Left lung (tissue), 10 donors: ENCODE data around the gene RBMS3. TPM values are rescaled to one million over a fixed set of nuclear protein-coding genes. Genes with fewer than 3 reads are reported as not detected.
"Not testable (repeated sequence)": the region's sequence is repeated elsewhere in the genome, so short reads cannot be mapped to it uniquely, and the experiment has no call there.

Experiments
- ATAC-seq: fragments of 200-7000 bp; cut with Tn5 transposase; one replicate; pipeline ENCODE4 v1.9.1; 2020; ENCODE audit warnings: moderate library complexity
- DNase-seq, 4 donors: peaks; one replicate each; pipeline ENCODE4 v3.0.0-alpha.2; 2013 to 2020
- H3K27ac ChIP-seq, 2 donors: fragments of 200-600 bp; sonication (generic) in 1 of 2; one replicate each; pipeline versions ENCODE4 v1.5.0 to v1.8.0; 2020 to 2021
- H3K27me3 ChIP-seq, 2 donors: fragments of 200-600 bp; sonication (generic) in 1 of 2; one replicate each; pipeline versions ENCODE4 v1.5.0 to v1.8.0; 2020 to 2021
- H3K36me3 ChIP-seq, 2 donors: fragments of 200-600 bp; sonication (generic) in 1 of 2; one replicate each; pipeline versions ENCODE4 v1.5.0 to v1.8.0; 2020 to 2021
- H3K4me1 ChIP-seq, 2 donors: fragments of 200-600 bp; one replicate each; pipeline ENCODE4 v1.8.0; 2021
- H3K4me3 ChIP-seq, 2 donors: fragments of 200-600 bp; sonication (generic) in 1 of 2; one replicate each; pipeline versions ENCODE4 v1.5.0 to v1.8.0; 2020 to 2021; ENCODE audit warnings: mild to moderate bottlenecking in 1 of 2
- H3K9me3 ChIP-seq, 2 donors: fragments of 200-600 bp; sonication (generic) in 1 of 2; one replicate each; pipeline versions ENCODE4 v1.5.0 to v1.8.0; 2020 to 2021
- intact Hi-C, 2 donors: fragments of 100-400 bp; cut with DNase I; formaldehyde crosslinking; loops; one replicate each; pipeline versions ENCODE4 v1.11.2 to v1.14.2; 2022
- polyA plus RNA-seq, 6 donors: library from polyadenylated mRNA; unstranded; fragments of 120-200 nt; gene quantifications; one replicate each; pipeline ENCODE4 v1.2.1, GENCODE V29; 2013; ENCODE audit not compliant: insufficient read length in 6 of 6
- total RNA-seq, 2 donors: library from RNA; stranded (reverse); fragmentation: NEBNext Ultra II Directional; extraction: Animal tissue kit (Norgen Biotek cat#: 25700); gene quantifications; one replicate each; pipeline ENCODE4 v1.2.1, GENCODE V29; 2021
- TF ChIP-seq, protein P1 (sequence below), 2 donors: fragments of 200-600 bp; sonication (generic) in 1 of 2; IDR thresholded peaks; one replicate each; pipeline versions ENCODE4 v1.5.0 to v1.8.0; 2021; ENCODE audit warnings: antibody characterized with exemption in 2 of 2
- donor health status: DM: no; HTN: yes; CAD: no.
- donor health status: DM: no; HTN: no; CAD: no.

The RBMS3 gene
- total and polyA plus RNA-seq, 8 donors = 27.1 to 51.6 (median 37.6) TPM

GRCh38 chr3:29348316-29348715 lies 67.4 kb downstream of the RBMS3 start:
- TF ChIP-seq, protein P1, sequence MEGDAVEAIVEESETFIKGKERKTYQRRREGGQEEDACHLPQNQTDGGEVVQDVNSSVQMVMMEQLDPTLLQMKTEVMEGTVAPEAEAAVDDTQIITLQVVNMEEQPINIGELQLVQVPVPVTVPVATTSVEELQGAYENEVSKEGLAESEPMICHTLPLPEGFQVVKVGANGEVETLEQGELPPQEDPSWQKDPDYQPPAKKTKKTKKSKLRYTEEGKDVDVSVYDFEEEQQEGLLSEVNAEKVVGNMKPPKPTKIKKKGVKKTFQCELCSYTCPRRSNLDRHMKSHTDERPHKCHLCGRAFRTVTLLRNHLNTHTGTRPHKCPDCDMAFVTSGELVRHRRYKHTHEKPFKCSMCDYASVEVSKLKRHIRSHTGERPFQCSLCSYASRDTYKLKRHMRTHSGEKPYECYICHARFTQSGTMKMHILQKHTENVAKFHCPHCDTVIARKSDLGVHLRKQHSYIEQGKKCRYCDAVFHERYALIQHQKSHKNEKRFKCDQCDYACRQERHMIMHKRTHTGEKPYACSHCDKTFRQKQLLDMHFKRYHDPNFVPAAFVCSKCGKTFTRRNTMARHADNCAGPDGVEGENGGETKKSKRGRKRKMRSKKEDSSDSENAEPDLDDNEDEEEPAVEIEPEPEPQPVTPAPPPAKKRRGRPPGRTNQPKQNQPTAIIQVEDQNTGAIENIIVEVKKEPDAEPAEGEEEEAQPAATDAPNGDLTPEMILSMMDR (IDR thresholded peaks at IDR 0.05) = no peak
- no peak overlapping the region for H3K27ac ChIP-seq
- H3K27me3 ChIP-seq = no peaks in the 10 kb centered on the region
- no peaks in the 10 kb centered on the region for H3K4me1 ChIP-seq
- no peak for ATAC-seq
- no peak overlapping the region for H3K4me3 ChIP-seq
- H3K9me3 ChIP-seq = no peaks in the 10 kb centered on the region
- DNase-seq = no peak
- H3K36me3 ChIP-seq = no peaks in the 10 kb centered on the region
- intact Hi-C loops = no loop called here

DNA sequence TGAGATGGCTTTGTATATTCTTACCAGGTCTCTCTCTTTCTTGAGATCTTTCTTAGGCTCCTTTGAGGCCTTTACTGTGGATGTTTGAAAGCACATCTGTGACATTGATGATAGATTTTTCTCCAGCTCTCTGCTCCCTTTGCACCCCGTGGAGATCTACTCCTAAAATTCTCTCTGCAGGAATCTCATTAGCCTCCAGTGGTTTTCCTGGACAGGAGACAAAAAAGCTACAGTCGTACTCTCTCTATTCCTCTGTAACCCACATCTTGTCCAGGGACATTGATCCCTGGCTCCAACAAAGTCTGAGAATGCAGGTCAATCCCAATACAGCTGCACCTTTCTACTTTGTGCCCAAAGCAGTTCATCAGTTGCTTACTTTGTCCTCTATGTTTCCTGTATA lies 68.2 kb downstream of the RBMS3 start:
- intact Hi-C loops = no loop called here
- DNase-seq = no peak
- Histone ChIP-seq H3K4me1 (no peaks in the 10 kb centered on the region), H3K36me3 (no peaks in the 10 kb centered on the region), H3K9me3 (no peaks in the 10 kb centered on the region), H3K4me3 (no peak overlapping the region), H3K27ac (no peak overlapping the region), H3K27me3 (no peaks in the 10 kb centered on the region)
- no peak for ATAC-seq
- TF ChIP-seq, protein P1 (IDR thresholded peaks at IDR 0.05) = no peak

DNA sequence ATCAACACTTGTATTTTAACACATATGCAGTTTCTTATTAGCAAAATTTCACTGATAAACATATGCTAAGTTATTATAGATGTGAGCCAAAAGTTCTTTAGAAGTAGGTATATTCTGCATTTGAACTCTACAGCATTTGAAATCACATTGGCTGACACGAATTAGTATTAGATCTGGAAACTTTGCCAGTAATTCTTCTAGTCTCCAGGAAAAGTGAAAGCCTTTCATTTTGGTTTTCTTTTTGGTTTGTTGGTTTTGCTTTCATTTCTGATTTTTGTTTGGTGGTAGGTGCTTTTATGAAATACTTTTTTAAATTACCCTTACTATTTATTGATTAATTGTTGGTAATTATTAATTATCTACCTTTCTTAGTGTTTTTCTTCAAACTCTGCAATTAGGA lies 72.9 kb downstream of the RBMS3 start:
- peak overlapping the region in 1 of 2 donors; percentile 2 for H3K27ac ChIP-seq
- intact Hi-C loops = no loop called here
- H3K27me3 ChIP-seq = no peaks in the 10 kb centered on the region
- H3K4me1 ChIP-seq = no peaks in the 10 kb centered on the region
- TF ChIP-seq, protein P1 (IDR thresholded peaks at IDR 0.05) = no peak
- DNase-seq (no peak), ATAC-seq (no peak)
- no peak overlapping the region for H3K4me3 ChIP-seq
- no peaks in the 10 kb centered on the region for H3K9me3 ChIP-seq
- no peaks in the 10 kb centered on the region for H3K36me3 ChIP-seq

DNA sequence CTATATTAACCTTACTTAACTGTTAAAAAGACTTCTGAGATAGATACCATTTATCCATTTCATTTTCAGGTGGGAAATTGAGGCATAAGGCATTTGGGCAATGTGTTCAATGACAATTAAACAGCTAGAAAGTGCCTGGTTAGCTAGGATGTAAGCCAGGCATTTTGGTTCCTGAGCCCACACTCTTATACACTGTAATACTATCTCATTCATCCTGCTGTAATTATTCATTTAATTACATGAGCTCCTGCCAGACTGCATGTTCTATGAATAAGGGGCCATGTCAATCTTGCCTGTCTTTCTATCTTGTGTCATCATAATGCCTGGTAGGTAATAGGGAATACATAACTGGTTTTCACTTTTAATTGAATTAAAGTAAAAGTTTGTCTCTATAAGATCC lies 74.0 kb downstream of the RBMS3 start:
- no peaks in the 10 kb centered on the region for H3K4me1 ChIP-seq
- ATAC-seq (no peak), DNase-seq (no peak)
- H3K36me3 ChIP-seq = no peaks in the 10 kb centered on the region
- no peak overlapping the region for H3K4me3 ChIP-seq
- H3K27ac ChIP-seq = no peak overlapping the region
- TF ChIP-seq, protein P1 (IDR thresholded peaks at IDR 0.05) = no peak
- no peaks in the 10 kb centered on the region for H3K9me3 ChIP-seq
- intact Hi-C loops = no loop called here
- H3K27me3 ChIP-seq = no peaks in the 10 kb centered on the region

DNA sequence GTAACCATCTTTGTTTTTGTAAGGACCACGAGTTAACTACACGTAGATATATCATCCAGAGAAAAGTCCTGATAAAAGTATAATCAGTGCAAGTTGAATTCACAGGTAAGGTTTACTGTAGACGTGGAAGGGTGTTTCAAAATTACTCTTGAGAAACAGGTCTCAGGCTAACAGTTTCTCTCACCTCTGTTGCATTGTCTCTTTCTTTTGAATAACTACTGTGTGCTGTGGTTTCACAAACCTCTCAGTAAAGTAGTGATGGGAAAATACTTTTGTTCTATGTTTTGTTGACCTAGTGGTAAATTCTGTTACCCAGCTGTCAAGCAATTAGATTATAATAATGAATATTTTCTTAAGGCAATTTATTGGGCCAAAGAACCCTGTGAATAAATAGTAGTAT lies 75.2 kb downstream of the RBMS3 start:
- H3K4me3 ChIP-seq = no peak overlapping the region
- intact Hi-C loops = no loop called here

GRCh38 chr3:29360289-29360688 lies 79.4 kb downstream of the RBMS3 start:
- H3K4me3 ChIP-seq, H3K4me1 ChIP-seq, H3K27me3 ChIP-seq, H3K27ac ChIP-seq, H3K9me3 ChIP-seq, H3K36me3 ChIP-seq, DNase-seq, intact Hi-C loops, ATAC-seq: not testable (repeated sequence)

More for the DNA sequence above, 75.2 kb downstream of the RBMS3 start:
- Histone ChIP-seq H3K9me3 (no peaks in the 10 kb centered on the region), H3K27ac (no peak overlapping the region), H3K36me3 (no peaks in the 10 kb centered on the region), H3K27me3 (no peaks in the 10 kb centered on the region), H3K4me1 (no peaks in the 10 kb centered on the region)
- no peak for ATAC-seq
- no peak for DNase-seq
- TF ChIP-seq, protein P1 (IDR thresholded peaks at IDR 0.05) = no peak
